Liver (tissue), 3 donors: ENCODE results near the gene SLC38A10.

Experiments
- EGR1 ChIP-seq, 2 donors: IDR thresholded peaks; 2 replicates each; pipeline ENCODE4 v1.6.1; 2016 to 2018; ENCODE audit warnings: antibody characterized with exemption in 2 of 2, low read depth in 2 of 2
- FOXA1 ChIP-seq: IDR thresholded peaks from 2 replicates; pipeline ENCODE4 v1.6.1; 2016; ENCODE audit warnings: antibody characterized with exemption
- GABPA ChIP-seq, 2 donors: IDR thresholded peaks in 1 of 2; conservative IDR thresholded peaks in 1 of 2; 2 replicates each; pipeline ENCODE4 v1.6.1; 2016; ENCODE audit warnings: antibody characterized with exemption in 2 of 2, mild to moderate bottlenecking in 1 of 2, moderate library complexity in 1 of 2
- JUND ChIP-seq, 2 donors: IDR thresholded peaks; 2 replicates each; pipeline ENCODE4 v1.6.1; 2016; ENCODE audit warnings: antibody characterized with exemption in 2 of 2
- MAX ChIP-seq: IDR thresholded peaks from 2 replicates; pipeline ENCODE4 v1.6.1; 2016; ENCODE audit warnings: antibody characterized with exemption
- RAD21 ChIP-seq, 2 donors: IDR thresholded peaks; 2 replicates each; pipeline ENCODE4 v1.6.1; 2016; ENCODE audit warnings: antibody characterized with exemption in 2 of 2, mild to moderate bottlenecking in 2 of 2
- REST ChIP-seq: IDR thresholded peaks from 2 replicates; pipeline ENCODE4 v1.6.1; 2016; ENCODE audit warnings: antibody characterized with exemption, mild to moderate bottlenecking
- RXRA ChIP-seq, 2 donors: IDR thresholded peaks; 2 replicates each; pipeline ENCODE4 v1.6.1; 2017 to 2018; ENCODE audit warnings: antibody characterized with exemption in 2 of 2, mild to moderate bottlenecking in 1 of 2
- YY1 ChIP-seq: IDR thresholded peaks from 2 replicates; pipeline ENCODE4 v1.6.1; 2016; ENCODE audit warnings: antibody characterized with exemption, mild to moderate bottlenecking
- ZBTB33 ChIP-seq: IDR thresholded peaks from 2 replicates; pipeline ENCODE4 v1.6.1; 2016; ENCODE audit warnings: antibody characterized with exemption
- TF ChIP-seq, protein P1 (sequence below): fragments of 150-350 bp; IDR thresholded peaks from 2 replicates; pipeline ENCODE4 v1.5.1; 2017; ENCODE audit warnings: improper control_type of control experiment, low read depth, low read length; ENCODE audit not compliant: missing input control
- donor health status: healthy.
- donor health status: healthy.

DNA sequence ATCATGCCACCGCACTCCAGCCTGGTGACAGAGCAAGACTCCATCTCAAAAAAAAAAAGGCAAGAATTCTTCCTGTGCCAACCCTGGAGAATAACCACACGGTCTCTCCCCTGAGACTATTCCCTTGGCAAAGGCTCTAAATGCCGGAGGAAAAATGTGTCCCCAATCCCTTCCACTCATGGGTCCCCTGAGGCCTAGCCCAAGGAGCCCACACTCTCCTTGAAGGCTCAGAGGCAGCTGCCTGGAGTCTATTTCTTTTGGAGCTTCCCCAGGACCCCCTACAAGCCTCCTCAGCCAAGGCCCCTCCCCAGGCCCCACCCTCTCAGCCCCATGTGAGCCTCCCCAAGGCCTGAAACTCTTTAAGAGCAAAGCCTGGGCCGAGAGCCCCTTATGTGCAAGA, 88.9 kb downstream of the SLC38A10 start:
- TF ChIP-seq, protein P1, sequence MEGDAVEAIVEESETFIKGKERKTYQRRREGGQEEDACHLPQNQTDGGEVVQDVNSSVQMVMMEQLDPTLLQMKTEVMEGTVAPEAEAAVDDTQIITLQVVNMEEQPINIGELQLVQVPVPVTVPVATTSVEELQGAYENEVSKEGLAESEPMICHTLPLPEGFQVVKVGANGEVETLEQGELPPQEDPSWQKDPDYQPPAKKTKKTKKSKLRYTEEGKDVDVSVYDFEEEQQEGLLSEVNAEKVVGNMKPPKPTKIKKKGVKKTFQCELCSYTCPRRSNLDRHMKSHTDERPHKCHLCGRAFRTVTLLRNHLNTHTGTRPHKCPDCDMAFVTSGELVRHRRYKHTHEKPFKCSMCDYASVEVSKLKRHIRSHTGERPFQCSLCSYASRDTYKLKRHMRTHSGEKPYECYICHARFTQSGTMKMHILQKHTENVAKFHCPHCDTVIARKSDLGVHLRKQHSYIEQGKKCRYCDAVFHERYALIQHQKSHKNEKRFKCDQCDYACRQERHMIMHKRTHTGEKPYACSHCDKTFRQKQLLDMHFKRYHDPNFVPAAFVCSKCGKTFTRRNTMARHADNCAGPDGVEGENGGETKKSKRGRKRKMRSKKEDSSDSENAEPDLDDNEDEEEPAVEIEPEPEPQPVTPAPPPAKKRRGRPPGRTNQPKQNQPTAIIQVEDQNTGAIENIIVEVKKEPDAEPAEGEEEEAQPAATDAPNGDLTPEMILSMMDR, result no peak
- no peak for TF ChIP-seq JUND (IDR thresholded peaks at IDR 0.05)
- TF ChIP-seq GABPA (IDR thresholded peaks at IDR 0.05 in 1 of 2, conservative IDR thresholded peaks at IDR 0.05 in 1 of 2), result no peak
- TF ChIP-seq RAD21 (IDR thresholded peaks at IDR 0.05), result no peak
- no peak for TF ChIP-seq REST
- TF ChIP-seq YY1, result no peak
- no peak for TF ChIP-seq EGR1 (IDR thresholded peaks at IDR 0.05; ENCODE audit: low read depth in 2 of 2)
- no peak for TF ChIP-seq MAX
- no peak for TF ChIP-seq FOXA1
- no peak for TF ChIP-seq RXRA (IDR thresholded peaks at IDR 0.05)
- no peak for TF ChIP-seq ZBTB33
